ENCODE measurements around the gene CATSPERZ. TPM values are rescaled to one million over a fixed set of nuclear protein-coding genes. Genes with fewer than 3 reads are reported as not detected.

The CATSPERZ gene
- total and polyA plus RNA-seq, 2 donors from 2014 or later = not detected

GRCh38 chr11:64324692-64325469 lies 24.7 kb downstream of the CATSPERZ start:
- H3K36me3 ChIP-seq (ENCODE audit: control insufficient read depth in 2 of 3, insufficient read depth in 3 of 3, low read length in 3 of 3) = peaks cover 0 to 2% (median 0%) of the 10 kb centered on the region in 3 donors
- intact Hi-C loops (cut with DNase I) = no loop called here
- H3K4me1 ChIP-seq (ENCODE audit: control insufficient read depth in 2 of 3, insufficient read depth in 2 of 3, low read depth in 1 of 3, low read length in 3 of 3) = peaks cover 0 to 4% (median 0%) of the 10 kb centered on the region in 3 donors
- no peak for DNase-seq
- TF ChIP-seq CTCF (IDR thresholded peaks at IDR 0.05; ENCODE audit: borderline replicate concordance, extremely low read depth, insufficient read depth) = no peak
- no peak for FAIRE-seq
- H3K27me3 ChIP-seq (ENCODE audit: control insufficient read depth, insufficient read depth, low read length) = no peaks in the 10 kb centered on the region
- H3K9ac ChIP-seq (ENCODE audit: low read length in 3 of 3) = no peak overlapping the region
- H3K27ac ChIP-seq (ENCODE audit: low read depth in 2 of 2, low read length in 2 of 2) = no peak overlapping the region
- no peak overlapping the region for H3K4me3 ChIP-seq (ENCODE audit: low read length in 3 of 3)
- no peaks in the 10 kb centered on the region for H3K9me3 ChIP-seq (ENCODE audit: control insufficient read depth in 2 of 3, insufficient read depth in 1 of 3, low read length in 3 of 3)

- H3K9me3 ChIP-seq (ENCODE audit: control insufficient read depth in 2 of 3, insufficient read depth in 1 of 3, low read length in 3 of 3) = no peaks in the 10 kb centered on the region
- H3K27me3 ChIP-seq (ENCODE audit: control insufficient read depth, insufficient read depth, low read length) = no peaks in the 10 kb centered on the region
- H3K27ac ChIP-seq (ENCODE audit: low read depth in 2 of 2, low read length in 2 of 2) = no peak overlapping the region
- H3K9ac ChIP-seq (ENCODE audit: low read length in 3 of 3) = no peak overlapping the region
- no peak for TF ChIP-seq CTCF (IDR thresholded peaks at IDR 0.05; ENCODE audit: borderline replicate concordance, extremely low read depth, insufficient read depth)
- H3K36me3 ChIP-seq (ENCODE audit: control insufficient read depth in 2 of 3, insufficient read depth in 3 of 3, low read length in 3 of 3) = no peaks in the 10 kb centered on the region
- FAIRE-seq (no peak), DNase-seq (no peak)
- no peak overlapping the region for H3K4me3 ChIP-seq (ENCODE audit: low read length in 3 of 3)
- H3K4me1 ChIP-seq (ENCODE audit: control insufficient read depth in 2 of 3, insufficient read depth in 2 of 3, low read depth in 1 of 3, low read length in 3 of 3) = peaks cover 0 to 10% (median 0%) of the 10 kb centered on the region in 3 donors
- intact Hi-C loops (cut with DNase I) = no loop called here
Measured at GRCh38 chr11:64327375-64327774, 27.2 kb downstream of the CATSPERZ start.

DNA sequence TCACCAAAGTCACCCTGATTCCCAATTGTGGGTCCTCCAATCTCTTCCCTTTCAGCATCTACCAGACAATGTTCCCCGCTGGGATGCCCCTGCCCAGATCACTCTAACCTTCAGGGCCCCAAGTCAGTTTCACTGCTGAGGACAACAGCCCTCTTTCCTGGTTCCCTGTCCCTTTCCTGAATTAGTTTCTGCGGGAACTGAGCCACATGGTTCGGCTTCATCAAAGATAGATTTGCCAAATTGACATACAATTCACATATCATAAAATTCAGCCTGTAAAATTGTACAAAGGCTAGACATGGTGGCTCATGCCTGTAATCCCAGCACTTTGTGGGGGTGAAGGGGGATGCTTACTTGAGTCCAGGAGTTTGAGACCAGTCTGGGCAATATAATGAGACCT lies 27.8 kb downstream of the CATSPERZ start:
- intact Hi-C loops (cut with DNase I) = no loop called here
- no peak overlapping the region for H3K27ac ChIP-seq (ENCODE audit: low read depth in 2 of 2, low read length in 2 of 2)
- H3K4me3 ChIP-seq (ENCODE audit: low read length in 3 of 3) = no peak overlapping the region
- no peaks in the 10 kb centered on the region for H3K9me3 ChIP-seq (ENCODE audit: control insufficient read depth in 2 of 3, insufficient read depth in 1 of 3, low read length in 3 of 3)
- H3K27me3 ChIP-seq (ENCODE audit: control insufficient read depth, insufficient read depth, low read length) = no peaks in the 10 kb centered on the region
- H3K4me1 ChIP-seq (ENCODE audit: control insufficient read depth in 2 of 3, insufficient read depth in 2 of 3, low read depth in 1 of 3, low read length in 3 of 3) = peaks cover 0 to 10% (median 0%) of the 10 kb centered on the region in 3 donors
- FAIRE-seq (no peak), DNase-seq (no peak)
- no peak overlapping the region for H3K9ac ChIP-seq (ENCODE audit: low read length in 3 of 3)
- H3K36me3 ChIP-seq (ENCODE audit: control insufficient read depth in 2 of 3, insufficient read depth in 3 of 3, low read length in 3 of 3) = no peaks in the 10 kb centered on the region
- no peak for TF ChIP-seq CTCF (IDR thresholded peaks at IDR 0.05; ENCODE audit: borderline replicate concordance, extremely low read depth, insufficient read depth)

All from kidney (tissue), 14 donors.